Left cardiac atrium (tissue), 4 donors: ENCODE data around the gene SUPT6H. TPM values are rescaled to one million over a fixed set of nuclear protein-coding genes. Genes with fewer than 3 reads are reported as not detected.

Experiments used
- ATAC-seq, 2 donors: fragments of 200-7000 bp; cut with Tn5 transposase; one replicate each; pipeline ENCODE4 v1.9.1; 2020; ENCODE audit warnings: mild to moderate bottlenecking in 2 of 2, moderate library complexity in 2 of 2
- DNase-seq: peaks from one replicate; pipeline ENCODE4 v3.0.0-alpha.2; 2020
- intact Hi-C, 2 donors: fragments of 100-400 bp; cut with DNase I; formaldehyde crosslinking; loops; one replicate each; pipeline versions ENCODE4 v1.14.1 to v1.15.1; 2022 to 2023
- total RNA-seq, 2 donors: library from RNA; stranded (reverse); fragmentation: NEBNext Ultra II Directional; extraction: Animal tissue kit (Norgen Biotek cat#: 25700); gene quantifications; one replicate each; pipeline ENCODE4 v1.2.1, GENCODE V29; 2021
- donor health status: DM: no; HTN: yes; CAD: no.
- donor health status: DM: no; HTN: yes; CAD: no; lungs with severe emphysema.
- donor health status: DM: yes; HTN: yes; CAD: no.
- donor health status: Dilated cardiomyopathy.

SUPT6H gene
- total RNA-seq, 2 donors from 2014 or later: 35.6 to 47.2 TPM

DNA sequence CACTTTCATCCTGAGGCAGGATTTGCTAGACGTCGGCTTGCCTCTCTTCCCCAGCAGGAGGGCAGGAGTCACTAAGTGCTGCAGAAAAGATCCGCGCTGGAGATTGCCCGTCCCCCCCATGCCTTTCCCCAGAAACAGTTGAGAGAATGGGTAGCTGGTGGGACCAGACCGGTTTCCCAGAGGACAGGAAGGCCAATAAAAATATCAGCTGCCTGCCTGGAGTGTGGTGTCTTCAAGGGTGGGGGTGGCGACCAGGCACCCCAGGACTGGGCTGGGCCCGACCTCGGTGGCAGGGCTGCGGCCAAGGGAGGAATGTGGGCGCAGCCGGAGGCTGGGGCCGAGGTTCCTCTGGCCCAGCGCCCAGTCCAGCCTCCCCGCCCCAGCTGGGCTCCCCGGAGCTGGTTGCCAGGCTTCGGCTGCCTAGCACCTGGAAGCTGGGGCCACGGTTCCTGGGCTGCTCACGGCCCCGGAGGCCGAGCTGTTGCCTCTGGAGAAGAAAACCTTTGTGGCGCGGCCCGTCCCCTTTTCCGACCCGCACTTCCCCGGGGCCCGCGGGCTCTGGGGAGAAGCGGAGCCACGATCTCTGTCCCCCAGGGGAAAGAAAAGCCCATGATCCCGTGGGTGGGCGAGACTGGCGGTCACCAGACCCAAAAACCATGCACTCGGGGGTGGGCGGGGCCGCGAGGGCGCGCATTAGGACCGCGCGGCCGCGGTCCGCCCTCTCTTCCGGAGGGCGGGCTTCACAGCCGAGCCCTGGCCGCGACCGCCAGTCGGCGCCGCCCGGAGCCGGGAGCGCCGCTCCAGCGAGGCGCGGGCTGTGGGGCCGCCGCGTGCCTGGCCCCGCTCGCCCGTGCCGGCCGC is 81.5 kb downstream of the SUPT6H start, which contains the start of gene TRAF4:
TSS of gene TRAF4 (plus strand) at position 769 of the 861 bp plus-strand sequence. CDS start 102 bp downstream, outside the sequence.
- DNase-seq: peak; percentile 88
- intact Hi-C loops: no loop called here
- ATAC-seq: peak; percentile 86 to 93

DNA sequence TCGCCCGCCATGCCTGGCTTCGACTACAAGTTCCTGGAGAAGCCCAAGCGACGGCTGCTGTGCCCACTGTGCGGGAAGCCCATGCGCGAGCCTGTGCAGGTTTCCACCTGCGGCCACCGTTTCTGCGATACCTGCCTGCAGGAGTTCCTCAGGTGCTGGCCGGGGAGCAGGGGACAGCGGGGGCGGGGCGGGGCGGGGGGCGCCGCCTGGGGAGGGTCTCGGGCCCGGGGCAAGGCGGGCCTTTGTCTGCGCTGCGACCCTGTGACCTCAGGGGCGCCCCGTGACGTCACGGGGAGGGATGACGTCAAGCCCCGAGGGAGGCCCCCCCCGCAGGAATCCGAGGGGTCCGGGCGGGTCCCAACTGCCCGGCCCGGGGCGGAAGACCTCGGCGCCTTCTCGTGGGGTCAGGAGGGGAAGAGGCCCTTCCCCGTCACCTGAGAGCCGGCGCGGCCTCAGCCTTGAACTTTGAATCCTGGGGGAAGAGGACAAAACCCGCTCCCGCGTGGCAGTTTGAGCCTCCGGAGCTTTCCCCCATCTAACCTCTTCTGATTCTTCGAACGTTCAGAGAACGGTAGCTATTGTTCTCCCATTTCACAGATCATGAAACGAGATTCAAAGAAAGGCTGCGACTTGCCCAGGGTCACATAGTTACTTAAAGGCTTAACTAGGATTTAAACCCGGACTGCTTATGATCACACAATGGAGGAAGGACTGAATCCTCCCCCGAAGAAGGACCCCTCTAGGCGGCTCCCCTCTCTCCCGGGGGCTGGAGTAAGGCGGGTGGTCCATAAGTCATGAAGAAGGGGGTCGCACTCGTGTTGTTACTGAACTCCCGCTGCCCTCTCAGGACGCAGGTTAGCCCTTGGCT is 82.3 kb downstream of the SUPT6H start:
- intact Hi-C loops: no loop called here
- DNase-seq (peak; percentile 68), ATAC-seq (peak; percentile 23 to 35)

DNA sequence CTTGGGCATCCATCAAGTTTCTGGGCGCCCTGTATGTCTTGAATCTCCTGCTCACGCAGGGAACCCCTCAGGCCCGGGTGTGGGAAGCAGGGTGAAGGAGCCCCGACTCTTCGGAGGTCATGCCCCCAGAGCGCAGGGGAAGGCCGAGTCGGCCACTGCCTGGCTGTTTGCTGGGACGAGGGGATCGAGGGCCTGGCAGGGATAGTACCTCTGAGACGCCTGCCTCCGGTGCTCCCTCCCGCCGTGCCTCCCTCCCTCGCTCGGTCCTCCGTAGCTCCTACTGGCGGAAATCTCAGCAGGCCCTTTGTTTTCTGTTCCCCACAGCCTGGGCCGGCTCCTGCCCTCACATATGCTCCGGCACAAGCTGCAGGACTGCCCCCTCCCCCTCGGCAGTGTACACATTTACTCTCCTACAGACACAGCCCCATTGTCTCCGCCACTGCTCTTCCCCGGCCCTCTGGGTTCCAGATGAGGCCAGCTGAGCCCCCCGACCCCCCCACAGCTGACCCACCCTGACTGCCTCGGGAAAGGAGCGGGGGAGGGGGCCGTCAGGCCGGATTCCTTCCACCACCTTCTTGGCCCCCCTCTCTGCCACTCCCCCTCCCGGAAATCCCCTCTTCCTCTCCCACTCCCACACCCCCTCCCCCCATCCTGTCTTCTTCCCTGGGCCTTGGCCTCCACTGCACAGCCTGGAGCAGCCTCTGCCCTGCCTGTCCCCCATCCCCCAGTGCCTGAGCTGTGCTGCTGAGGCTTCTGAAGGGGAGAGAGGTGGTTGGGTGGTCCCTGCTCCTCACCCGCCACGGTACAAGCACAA is 83.2 kb downstream of the SUPT6H start:
- intact Hi-C loops: no loop called here
- DNase-seq: peak; percentile 52
- ATAC-seq: peak; percentile 9 to 10

GRCh38 chr17:28745786-28746411 is 83.9 kb downstream of the SUPT6H start:
- DNase-seq: no peak
- intact Hi-C loops: no loop called here

DNA sequence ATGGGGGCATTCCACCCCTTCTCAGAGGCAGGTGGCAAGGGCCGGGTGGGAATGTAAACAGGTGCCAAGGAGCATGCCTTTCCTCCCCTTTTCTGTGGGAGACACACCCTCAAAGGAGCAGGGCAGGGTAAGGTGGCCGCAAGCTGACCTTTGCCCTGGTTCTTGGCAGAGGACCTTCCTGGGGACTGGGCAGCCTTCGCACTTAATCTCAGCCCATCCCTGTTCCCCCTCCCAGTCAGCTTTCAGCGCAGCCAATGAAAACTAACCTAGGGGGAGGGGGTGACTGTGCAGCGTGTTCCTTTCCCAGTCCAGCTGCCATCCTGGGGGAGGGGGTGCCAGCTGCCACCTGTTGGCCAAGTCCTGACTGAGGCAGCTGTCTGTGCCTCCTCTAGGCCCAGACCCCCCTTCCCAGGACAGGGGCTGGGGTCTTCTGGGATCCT is 84.6 kb downstream of the SUPT6H start:
- intact Hi-C loops: no loop called here
- DNase-seq (no peak), ATAC-seq (no peak)

More at GRCh38 chr17:28745786-28746411, 83.9 kb downstream of the SUPT6H start:
- peak in 1 of 2 donors; percentile 4 for ATAC-seq

- DNase-seq (no peak), ATAC-seq (no peak)
- intact Hi-C loops: no loop called here
These were observed 85.2 kb downstream of the SUPT6H start for GRCh38 chr17:28747051-28747691.

DNA sequence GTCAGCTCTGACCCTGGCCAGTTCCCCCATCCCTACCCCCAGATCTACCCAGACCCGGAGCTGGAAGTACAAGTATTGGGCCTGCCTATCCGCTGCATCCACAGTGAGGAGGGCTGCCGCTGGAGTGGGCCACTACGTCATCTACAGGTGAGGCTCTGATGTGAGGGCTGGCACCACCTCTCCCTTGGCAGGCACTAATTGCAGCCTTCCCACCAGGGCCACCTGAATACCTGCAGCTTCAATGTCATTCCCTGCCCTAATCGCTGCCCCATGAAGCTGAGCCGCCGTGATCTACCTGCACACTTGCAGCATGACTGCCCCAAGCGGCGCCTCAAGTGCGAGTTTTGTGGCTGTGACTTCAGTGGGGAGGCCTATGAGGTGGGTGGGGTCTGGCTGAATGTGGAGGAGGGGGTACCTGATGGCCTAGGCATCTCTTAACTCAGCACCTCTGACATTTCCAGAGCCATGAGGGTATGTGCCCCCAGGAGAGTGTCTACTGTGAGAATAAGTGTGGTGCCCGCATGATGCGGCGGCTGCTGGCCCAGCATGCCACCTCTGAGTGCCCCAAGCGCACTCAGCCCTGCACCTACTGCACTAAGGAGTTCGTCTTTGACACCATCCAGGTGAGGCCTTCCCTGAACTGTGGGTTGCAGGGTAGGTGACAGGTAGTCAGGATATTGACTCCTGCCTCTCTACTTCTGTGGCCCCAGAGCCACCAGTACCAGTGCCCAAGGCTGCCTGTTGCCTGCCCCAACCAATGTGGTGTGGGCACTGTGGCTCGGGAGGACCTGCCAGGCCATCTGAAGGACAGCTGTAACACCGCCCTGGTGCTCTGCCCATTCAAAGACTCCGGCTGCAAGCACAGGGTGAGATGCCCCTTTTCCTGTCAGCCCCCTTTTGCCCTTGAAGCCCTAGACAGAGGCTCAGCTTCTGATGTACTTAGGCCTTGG is 86.1 kb downstream of the SUPT6H start:
- intact Hi-C loops: loop anchor here in 1 of 2 donors (2.0 kb wide), 1 partner anchor 21 kb away; the partner anchor contains the start of gene TLCD1
- ATAC-seq: no peak
- peak; percentile 8 for DNase-seq

DNA sequence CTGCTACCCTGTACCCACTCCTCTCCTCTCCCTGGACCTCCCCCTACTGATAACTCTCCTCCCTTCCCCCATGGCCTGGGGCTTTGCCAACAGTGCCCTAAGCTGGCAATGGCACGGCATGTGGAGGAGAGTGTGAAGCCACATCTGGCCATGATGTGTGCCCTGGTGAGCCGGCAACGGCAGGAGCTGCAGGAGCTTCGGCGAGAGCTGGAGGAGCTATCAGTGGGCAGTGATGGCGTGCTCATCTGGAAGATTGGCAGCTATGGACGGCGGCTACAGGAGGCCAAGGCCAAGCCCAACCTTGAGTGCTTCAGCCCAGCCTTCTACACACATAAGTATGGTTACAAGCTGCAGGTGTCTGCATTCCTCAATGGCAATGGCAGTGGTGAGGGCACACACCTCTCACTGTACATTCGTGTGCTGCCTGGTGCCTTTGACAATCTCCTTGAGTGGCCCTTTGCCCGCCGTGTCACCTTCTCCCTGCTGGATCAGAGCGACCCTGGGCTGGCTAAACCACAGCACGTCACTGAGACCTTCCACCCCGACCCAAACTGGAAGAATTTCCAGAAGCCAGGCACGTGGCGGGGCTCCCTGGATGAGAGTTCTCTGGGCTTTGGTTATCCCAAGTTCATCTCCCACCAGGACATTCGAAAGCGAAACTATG is 87.0 kb downstream of the SUPT6H start:
- ATAC-seq (no peak), DNase-seq (no peak)
- intact Hi-C loops: loop anchor here in 1 of 2 donors (2.0 kb wide), 1 partner anchor 22 kb away; the partner anchor contains the start of gene TLCD1

DNA sequence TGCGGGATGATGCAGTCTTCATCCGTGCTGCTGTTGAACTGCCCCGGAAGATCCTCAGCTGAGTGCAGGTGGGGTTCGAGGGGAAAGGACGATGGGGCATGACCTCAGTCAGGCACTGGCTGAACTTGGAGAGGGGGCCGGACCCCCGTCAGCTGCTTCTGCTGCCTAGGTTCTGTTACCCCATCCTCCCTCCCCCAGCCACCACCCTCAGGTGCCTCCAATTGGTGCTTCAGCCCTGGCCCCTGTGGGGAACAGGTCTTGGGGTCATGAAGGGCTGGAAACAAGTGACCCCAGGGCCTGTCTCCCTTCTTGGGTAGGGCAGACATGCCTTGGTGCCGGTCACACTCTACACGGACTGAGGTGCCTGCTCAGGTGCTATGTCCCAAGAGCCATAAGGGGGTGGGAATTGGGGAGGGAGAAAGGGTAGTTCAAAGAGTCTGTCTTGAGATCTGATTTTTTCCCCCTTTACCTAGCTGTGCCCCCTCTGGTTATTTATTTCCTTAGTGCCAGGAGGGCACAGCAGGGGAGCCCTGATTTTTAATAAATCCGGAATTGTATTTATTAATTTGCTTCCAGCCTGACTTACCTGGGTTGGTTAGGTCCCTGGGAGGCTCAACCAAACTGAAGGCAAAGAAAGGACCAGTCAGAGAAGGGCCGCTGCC is 87.6 kb downstream of the SUPT6H start:
- DNase-seq (no peak), ATAC-seq (no peak)
- intact Hi-C loops: loop anchor here in 1 of 2 donors (2.0 kb wide), 1 partner anchor 23 kb away; the partner anchor contains the start of gene TLCD1

DNA sequence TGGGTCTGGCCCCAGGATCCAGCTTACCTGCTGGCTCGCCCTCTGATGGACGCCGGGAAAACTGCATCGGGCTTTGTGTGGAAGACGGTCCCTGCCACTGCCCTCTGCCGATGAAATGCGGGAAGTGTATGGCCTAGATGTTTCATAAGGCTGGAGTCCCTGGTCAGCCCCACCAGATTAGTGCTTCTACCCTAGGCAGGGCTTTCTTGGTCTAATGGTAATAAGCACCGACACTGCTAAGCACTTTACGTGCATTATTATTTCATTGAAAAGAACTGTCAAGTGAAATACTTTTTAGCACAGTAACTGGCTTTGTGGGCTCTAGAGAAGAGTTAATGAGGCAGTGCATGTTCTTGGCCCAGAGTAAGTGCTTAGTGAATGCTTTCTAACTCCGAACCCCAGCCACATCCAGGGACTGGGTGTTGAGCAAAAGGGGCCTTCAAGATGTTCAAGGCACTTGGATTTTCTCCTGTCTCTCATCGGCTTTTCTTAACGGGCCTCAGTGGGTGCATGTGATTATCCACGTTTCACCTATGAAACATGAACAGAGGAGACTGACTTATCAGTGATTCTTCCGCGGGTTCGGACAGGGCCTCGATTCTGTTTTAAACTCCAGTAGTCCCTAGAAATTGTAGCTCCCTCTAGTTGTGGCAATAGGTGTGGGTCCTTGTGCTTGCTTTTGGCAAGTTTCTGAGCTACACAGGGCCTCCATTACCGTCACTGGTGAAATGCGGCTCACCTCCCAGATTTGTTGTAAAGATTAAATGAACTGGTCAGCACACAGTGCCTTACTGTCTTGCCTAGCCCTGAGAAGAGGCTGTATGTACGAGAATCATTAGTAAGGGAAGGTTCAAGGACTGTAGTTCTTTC is 88.4 kb downstream of the SUPT6H start:
- intact Hi-C loops: no loop called here
- ATAC-seq: peak; percentile 69 to 80
- DNase-seq: peak; percentile 94

GRCh38 chr17:28751600-28752366 is 89.8 kb downstream of the SUPT6H start:
- DNase-seq (no peak), ATAC-seq (no peak)
- intact Hi-C loops: no loop called here
